A172 (cell line): ENCODE results near the gene WNT9A. TPM values are rescaled to one million over a fixed set of nuclear protein-coding genes. Genes with fewer than 3 reads are reported as not detected.
"Not testable (repeated sequence)": the region's sequence is repeated elsewhere in the genome, so short reads cannot be mapped to it uniquely, and the experiment has no call there.

ENCODE experiments used
- DNase-seq: peaks from one replicate; pipeline ENCODE4 v3.0.0-alpha.2; 2015; ENCODE audit warnings: low spot score
- total RNA-seq: library from RNA; depleted of rRNA; stranded (reverse); fragments of >200 nt; shearing (Covaris generic); gene quantifications from 2 replicates; pipeline ENCODE4 v1.2.3, GENCODE V29; 2014; rRNA removed

WNT9A gene
- total RNA-seq: 23.7 and 25.8 TPM in 2 replicates

GRCh38 chr1:227947676-227948492 is at the start of gene WNT9A:
Gene WNT9A, minus strand, starts transcription at chr1:227947932. Its CDS starts 45 bp downstream, at chr1:227947887.
- DNase-seq: peak; percentile 41

- DNase-seq: no peak
Measured at GRCh38 chr1:227996187-227996950, 48.6 kb upstream of the WNT9A start.

DNA sequence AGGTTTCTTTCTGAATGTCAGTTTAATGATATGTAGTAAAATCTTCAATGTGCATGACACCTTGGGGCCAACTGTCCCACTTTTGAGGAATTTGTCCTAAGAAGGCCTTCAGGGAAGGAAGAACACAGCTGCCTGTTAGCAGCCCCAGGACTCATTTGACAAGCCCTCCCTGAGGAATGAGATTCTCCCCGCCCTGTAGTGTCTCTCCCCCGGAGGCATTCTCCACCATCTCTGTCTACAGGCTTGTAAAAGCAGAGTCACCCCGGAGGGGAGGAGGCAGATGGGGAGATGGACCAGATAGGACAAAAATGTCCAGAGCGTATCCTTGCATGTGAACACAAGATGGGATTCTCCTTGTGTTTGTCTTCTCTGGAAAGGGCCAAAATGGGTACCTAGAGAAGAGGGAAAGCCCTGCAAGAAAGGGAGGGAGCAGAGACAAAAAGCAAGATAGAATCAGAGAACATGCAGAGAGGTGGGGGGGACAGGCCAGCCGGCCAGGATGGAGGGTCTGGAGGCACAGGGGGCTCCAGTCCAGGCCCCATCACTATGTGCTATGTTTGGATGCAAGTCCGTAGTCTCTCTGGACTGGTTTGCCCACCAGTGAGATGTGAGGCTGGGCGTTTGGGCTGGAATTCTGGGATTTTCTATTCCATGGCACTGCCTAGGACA is 47.0 kb upstream of the WNT9A start:
- no peak for DNase-seq

GRCh38 chr1:227987181-227987580 is 39.4 kb upstream of the WNT9A start:
- no peak for DNase-seq

DNA sequence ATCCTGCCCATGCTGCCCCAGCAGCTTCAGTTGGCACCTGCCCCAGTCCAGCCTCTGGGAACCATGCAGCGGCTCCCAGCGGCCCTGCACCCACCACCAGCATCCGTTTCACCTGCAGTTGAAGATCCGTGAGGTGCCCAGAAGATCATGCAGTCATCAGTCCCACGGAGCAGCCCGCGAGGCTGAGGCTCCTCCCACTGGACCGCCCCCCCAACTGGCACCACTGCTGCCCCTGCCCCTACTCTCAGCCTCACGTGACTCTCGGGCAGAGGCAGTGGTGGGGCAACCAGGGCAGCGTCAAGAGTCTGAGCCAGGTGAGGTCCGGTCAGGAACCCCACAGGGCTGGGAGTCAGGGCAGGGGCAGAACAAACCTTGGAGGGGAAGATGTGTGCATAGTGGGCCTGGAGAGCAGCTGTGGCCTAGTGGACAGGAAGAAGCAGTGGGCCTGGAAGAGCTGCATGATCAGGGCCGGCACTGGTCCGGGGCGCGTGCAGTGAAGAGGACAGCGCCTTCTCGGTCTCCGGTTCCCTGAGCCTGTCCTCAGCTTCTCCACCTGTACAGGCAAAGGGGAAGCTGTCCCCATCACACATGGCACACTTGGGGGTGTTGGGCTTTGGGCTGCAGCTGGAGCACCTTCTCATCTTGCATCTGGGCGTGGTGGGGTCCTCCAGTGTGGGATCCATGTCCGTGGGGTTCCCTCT is 28.0 kb upstream of the WNT9A start:
- DNase-seq: not testable (repeated sequence)

- DNase-seq: not testable (repeated sequence)
Measured at GRCh38 chr1:227973724-227974288, 26.1 kb upstream of the WNT9A start.

DNA sequence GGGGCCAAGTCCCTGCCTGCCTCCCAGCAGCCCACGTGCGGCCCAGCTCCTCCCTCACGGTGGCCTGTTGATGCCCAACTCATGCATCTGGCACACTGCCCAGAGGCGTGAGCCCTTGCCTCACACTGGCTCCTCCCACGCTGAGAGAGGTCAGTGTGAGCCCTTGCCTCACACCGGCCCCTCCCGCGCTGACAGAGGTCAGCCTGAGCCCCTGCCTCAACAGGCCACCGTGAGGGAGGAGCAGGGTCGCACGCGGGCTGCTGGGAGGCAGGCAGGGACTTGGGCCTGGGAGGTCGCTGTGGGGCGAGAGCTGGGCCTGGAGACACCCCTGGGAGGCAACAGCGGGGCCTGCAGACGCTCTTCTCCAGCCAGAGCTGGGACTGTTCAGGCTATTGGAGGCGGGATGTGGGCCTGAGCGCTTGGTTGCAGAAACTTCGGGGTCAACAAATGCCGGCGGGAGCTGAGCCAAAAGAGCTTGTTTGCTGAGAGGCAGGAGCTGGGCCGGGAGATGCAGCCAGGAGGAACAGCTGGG is 25.2 kb upstream of the WNT9A start:
- DNase-seq: not testable (repeated sequence)

DNA sequence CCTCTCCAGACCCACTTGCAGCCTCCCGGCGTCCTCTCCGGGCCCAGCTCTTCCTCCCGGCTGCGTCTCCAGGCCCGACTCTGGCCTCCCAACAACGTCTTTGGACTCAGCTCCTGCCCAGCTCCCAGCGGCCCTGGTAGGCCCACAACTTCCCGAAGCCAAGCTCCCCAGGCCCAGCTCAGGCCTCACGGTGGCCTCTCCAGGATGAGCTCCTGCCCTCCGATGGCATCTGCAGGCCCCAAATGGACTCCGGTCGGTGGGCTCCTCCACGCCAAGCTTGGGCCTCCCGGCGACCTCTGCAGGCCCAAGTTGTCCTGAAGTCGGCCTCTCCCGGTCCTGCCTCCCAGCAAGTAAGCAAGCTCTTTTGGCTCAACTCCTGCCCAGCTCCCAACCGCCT is 24.5 kb upstream of the WNT9A start:
- DNase-seq: not testable (repeated sequence)

DNA sequence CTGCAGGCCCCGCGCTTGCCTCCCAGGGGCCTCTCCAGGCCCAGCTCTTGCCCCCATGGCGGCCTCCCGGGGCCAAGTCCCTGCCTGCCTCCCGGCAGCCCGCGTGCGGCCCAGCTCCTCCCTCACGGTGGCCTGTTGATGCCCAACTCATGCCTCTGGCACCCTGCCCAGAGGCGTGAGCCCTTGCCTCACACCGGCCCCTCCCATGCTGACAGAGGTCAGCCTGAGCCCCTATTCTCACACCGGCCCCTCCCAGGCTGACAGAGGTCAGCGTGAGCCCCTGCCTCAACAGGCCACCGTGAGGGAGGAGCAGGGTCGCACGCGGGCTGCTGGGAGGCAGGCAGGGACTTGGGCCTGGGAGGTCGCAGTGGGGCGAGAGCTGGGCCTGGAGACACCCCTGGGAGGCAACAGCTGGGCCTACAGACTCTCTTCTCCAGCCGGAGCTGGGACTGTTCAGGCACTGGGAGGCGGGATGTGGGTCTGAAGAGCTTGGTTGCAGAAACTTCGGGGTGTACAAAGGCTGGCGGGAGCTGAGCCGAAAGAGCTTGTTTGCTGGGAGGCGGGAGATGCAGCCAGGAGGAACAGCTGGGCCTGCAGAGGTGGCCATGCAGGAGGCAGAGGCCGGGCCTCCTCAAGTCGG is 24.0 kb upstream of the WNT9A start:
- DNase-seq: not testable (repeated sequence)

- DNase-seq: not testable (repeated sequence)
Measured at GRCh38 chr1:227971216-227971615, 23.5 kb upstream of the WNT9A start.

DNA sequence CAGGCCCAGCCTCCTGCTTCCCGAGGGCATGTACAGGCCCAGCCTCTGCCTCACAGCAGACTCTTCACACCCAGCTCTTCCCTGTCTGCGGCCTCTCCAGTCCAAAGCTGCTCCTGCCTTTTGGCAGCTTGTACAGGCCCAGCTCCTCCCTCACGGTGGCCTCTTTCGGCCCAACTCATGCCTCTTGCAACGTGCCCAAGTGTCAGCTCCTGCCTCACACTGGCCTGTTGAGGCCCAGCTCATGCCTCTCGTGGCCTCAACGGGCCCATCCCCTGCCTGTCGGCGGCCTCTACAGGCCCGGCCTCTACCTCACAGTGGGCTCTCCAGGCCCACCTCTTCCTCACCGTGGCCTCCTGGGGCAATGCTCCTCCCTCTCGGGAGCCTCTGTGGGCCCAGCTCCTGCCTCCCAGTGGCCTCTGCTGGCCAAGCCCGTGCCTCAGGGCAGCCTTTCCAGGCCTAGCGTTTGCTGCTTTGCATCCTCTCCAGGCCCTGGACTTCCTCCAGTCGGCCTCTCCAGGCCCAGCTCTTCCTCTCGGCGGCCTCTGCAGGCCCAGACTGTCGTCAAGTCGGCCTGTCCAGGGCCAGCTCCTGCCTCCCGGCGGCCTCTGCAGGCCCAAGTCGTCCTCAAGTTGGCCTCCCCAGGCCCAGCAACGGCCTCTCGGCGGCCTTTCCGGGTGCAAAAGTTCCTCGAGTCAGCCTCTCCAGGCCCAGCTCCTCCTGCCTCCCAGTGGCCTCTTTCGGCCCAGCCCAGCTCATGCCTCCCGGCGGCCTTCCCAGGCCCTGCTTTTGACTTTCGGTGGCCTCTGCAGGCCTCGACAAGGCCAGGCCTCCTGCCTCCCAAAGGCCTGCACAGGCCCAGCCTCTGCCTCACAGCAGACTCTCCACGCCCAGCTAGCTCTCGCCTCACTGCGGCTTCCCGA is 22.6 kb upstream of the WNT9A start:
- DNase-seq: not testable (repeated sequence)

GRCh38 chr1:227967815-227968214 is 20.1 kb upstream of the WNT9A start:
- DNase-seq: not testable (repeated sequence)

DNA sequence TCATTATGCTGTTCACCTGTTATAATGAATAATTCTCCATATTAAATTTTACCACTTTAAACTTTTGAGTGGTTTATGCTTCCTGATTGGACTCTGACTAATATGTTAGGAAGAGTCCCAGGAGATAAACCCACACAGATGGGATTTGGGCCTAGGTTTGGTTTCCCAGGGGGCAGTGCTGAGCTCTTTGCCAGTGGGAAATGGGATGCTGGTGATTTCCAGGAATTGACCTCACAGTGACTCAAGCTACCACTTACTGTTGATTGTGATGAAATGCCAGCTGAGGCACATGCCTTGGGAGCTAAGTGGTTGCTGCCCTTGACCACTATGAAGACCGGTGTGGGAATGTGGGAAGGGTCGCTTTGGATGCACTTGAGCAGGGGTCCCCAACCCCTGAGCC is 19.0 kb upstream of the WNT9A start:
- peak; percentile 48 for DNase-seq

- no peak for DNase-seq
Measured at GRCh38 chr1:227961651-227962466, 14.1 kb upstream of the WNT9A start.

DNA sequence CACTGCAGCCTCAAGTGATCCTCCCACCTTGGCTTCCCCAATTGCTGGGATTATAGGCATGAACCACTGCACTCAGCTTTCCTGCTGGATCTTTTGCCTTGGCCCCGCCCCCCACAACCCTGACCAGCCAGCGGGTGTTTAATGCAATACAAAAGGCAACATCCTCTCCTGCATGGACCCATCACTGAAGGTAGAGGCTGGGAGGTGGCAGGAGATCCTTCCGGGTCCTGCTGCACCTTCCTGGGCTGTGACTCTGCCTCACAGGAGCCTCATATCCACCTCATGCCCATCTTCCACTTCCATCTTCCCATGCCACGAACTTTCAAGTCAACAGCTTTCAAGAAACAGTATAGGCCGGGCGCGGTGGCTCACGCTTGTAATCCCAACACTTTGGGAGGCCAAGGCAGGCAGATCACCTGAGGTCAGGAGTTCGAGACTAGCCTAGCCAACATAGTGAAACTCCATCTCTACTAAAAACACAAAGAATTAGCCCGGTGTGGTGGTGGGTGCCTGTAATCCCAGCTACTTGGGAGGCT is 11.7 kb upstream of the WNT9A start:
- no peak for DNase-seq

DNA sequence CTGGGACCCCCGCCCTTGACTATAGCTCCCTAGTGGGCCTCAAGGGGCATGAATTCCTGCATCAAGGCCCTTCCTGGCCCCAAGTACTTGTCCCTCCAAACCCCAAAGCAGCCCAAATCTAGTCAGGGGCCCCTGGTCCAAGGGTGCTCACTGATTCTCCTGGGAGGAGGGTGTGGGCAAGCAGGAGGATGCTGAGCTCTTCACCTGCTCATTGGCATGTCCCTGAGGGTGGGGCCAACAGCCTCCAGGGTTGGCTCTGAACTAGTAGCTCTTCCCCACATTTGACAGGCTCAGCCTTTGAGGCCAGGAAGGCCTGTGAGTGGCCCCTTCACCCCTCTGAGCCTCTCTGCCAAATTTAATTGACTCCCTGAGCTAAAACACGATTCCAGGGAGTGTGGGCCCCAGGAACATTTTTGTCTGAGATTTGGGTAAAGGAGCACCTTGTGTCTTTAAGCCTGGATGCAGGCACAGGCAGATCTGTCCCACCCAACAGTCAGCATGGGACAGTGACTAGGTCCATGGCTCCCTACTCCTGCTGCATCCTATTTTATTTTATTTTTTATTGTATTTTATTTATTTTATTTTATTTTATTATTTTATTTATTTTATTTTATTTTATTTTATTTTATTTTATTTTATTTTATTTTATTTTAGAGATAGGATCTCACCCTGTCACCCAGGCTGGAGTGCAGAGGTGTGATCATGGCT is 11.0 kb upstream of the WNT9A start:
- DNase-seq: no peak

- DNase-seq: no peak
Measured at GRCh38 chr1:227955808-227956207, 8.1 kb upstream of the WNT9A start.
